Effector memory CD8-positive, alpha-beta T cell (primary cell): Measurements from ENCODE around the gene ID2.
"Not testable (repeated sequence)": the region's sequence is repeated elsewhere in the genome, so short reads cannot be mapped to it uniquely, and the experiment has no call there.

Experiments used
- ATAC-seq: fragments of 150-1000 bp; cut with Tn5 transposase; replicated peaks from 2 replicates; pipeline ENCODE4 v1.10.0; 2021; ENCODE audit warnings: mild to moderate bottlenecking, moderate library complexity
- DNase-seq, 3 experiments: peaks; one replicate each; pipeline ENCODE4 v3.0.0; 2021
- H3K27ac Mint-ChIP-seq, 2 donors: one replicate each; pipeline ENCODE4 v1.8.0; 2022; ENCODE audit warnings: mild to moderate bottlenecking in 2 of 2, mixed read lengths in 2 of 2, moderate library complexity in 2 of 2
- H3K27me3 Mint-ChIP-seq, 2 donors: one replicate each; pipeline ENCODE4 v1.8.0; 2022; ENCODE audit warnings: mixed read lengths in 2 of 2
- H3K36me3 Mint-ChIP-seq: one replicate; pipeline ENCODE4 v1.8.0; 2022; ENCODE audit warnings: mild to moderate bottlenecking, moderate library complexity, mixed read lengths; ENCODE audit not compliant: insufficient read depth
- H3K4me1 Mint-ChIP-seq, 2 donors: one replicate each; pipeline ENCODE4 v1.8.0; 2022; ENCODE audit warnings: low read depth in 2 of 2, mixed read lengths in 2 of 2
- H3K4me3 Mint-ChIP-seq, 2 donors: one replicate each; pipeline ENCODE4 v1.8.0; 2022; ENCODE audit warnings: mild to moderate bottlenecking in 2 of 2, mixed read lengths in 2 of 2, moderate library complexity in 2 of 2
- H3K9me3 Mint-ChIP-seq, 2 donors: one replicate each; pipeline ENCODE4 v1.8.0; 2022; ENCODE audit warnings: mixed read lengths in 2 of 2

The ID2 gene

GRCh38 chr2:8722986-8723385 is 41.1 kb downstream of the ID2 start:
- Mint-ChIP-seq H3K4me1 (no peaks in the 10 kb centered on the region), H3K4me3 (no peak overlapping the region), H3K9me3 (no peaks in the 10 kb centered on the region), H3K36me3 (peaks cover 9% of the 10 kb centered on the region), H3K27me3 (no peaks in the 10 kb centered on the region), H3K27ac (no peak overlapping the region)
- DNase-seq: no peak
- no peak for ATAC-seq

GRCh38 chr2:8725838-8726237 is 44.0 kb downstream of the ID2 start:
- no peak overlapping the region for H3K4me3 Mint-ChIP-seq

GRCh38 chr2:8728305-8729015 is 46.6 kb downstream of the ID2 start:
- ATAC-seq (no peak), DNase-seq (no peak)
- H3K9me3 Mint-ChIP-seq: no peaks in the 10 kb centered on the region
- no peak overlapping the region for H3K4me3 Mint-ChIP-seq
- peaks cover 40% of the 10 kb centered on the region for H3K36me3 Mint-ChIP-seq
- no peaks in the 10 kb centered on the region for H3K4me1 Mint-ChIP-seq
- H3K27ac Mint-ChIP-seq: no peak overlapping the region
- no peaks in the 10 kb centered on the region for H3K27me3 Mint-ChIP-seq

More at GRCh38 chr2:8725838-8726237, 44.0 kb downstream of the ID2 start:
- no peaks in the 10 kb centered on the region for H3K9me3 Mint-ChIP-seq
- no peak overlapping the region for H3K27ac Mint-ChIP-seq
- no peak for ATAC-seq
- DNase-seq: no peak
- H3K4me1 Mint-ChIP-seq: no peaks in the 10 kb centered on the region
- no peaks in the 10 kb centered on the region for H3K27me3 Mint-ChIP-seq
- peaks cover 26% of the 10 kb centered on the region for H3K36me3 Mint-ChIP-seq

- peaks cover 47% of the 10 kb centered on the region for H3K36me3 Mint-ChIP-seq
Measured at GRCh38 chr2:8729101-8729500, 47.2 kb downstream of the ID2 start.

GRCh38 chr2:8729939-8730338 is 48.1 kb downstream of the ID2 start:
- Mint-ChIP-seq H3K9me3 (no peaks in the 10 kb centered on the region), H3K27ac (no peak overlapping the region), H3K27me3 (no peaks in the 10 kb centered on the region), H3K36me3 (peaks cover 51% of the 10 kb centered on the region), H3K4me1 (no peaks in the 10 kb centered on the region), H3K4me3 (no peak overlapping the region)
- DNase-seq: no peak
- ATAC-seq: no peak

More at GRCh38 chr2:8729101-8729500, 47.2 kb downstream of the ID2 start:
- not testable (repeated sequence) for H3K4me1 Mint-ChIP-seq, ATAC-seq, H3K9me3 Mint-ChIP-seq, H3K4me3 Mint-ChIP-seq, H3K27ac Mint-ChIP-seq, H3K27me3 Mint-ChIP-seq, DNase-seq

GRCh38 chr2:8732601-8733000 is 50.7 kb downstream of the ID2 start:
- Mint-ChIP-seq H3K27me3 (no peaks in the 10 kb centered on the region), H3K4me1 (no peaks in the 10 kb centered on the region), H3K27ac (no peak overlapping the region), H3K36me3 (peaks cover 58% of the 10 kb centered on the region), H3K9me3 (no peaks in the 10 kb centered on the region), H3K4me3 (no peak overlapping the region)
- DNase-seq (no peak), ATAC-seq (no peak)
